Measurements from ENCODE around the gene CRLF2.
"Not testable (repeated sequence)": the region's sequence is repeated elsewhere in the genome, so short reads cannot be mapped to it uniquely, and the experiment has no call there.

CRLF2 gene, protein sequence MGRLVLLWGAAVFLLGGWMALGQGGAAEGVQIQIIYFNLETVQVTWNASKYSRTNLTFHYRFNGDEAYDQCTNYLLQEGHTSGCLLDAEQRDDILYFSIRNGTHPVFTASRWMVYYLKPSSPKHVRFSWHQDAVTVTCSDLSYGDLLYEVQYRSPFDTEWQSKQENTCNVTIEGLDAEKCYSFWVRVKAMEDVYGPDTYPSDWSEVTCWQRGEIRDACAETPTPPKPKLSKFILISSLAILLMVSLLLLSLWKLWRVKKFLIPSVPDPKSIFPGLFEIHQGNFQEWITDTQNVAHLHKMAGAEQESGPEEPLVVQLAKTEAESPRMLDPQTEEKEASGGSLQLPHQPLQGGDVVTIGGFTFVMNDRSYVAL

GRCh38 chrX:1212532-1212931 is at the start of gene CRLF2:
CRLF2 (minus strand) TSS chrX:1212649; CDS start chrX:1212634, 15 bp downstream.
- DNase-seq, result peak; percentile 28

GRCh38 chrX:1261771-1262170 is 49.3 kb upstream of the CRLF2 start:
- not testable (repeated sequence) for DNase-seq

DNA sequence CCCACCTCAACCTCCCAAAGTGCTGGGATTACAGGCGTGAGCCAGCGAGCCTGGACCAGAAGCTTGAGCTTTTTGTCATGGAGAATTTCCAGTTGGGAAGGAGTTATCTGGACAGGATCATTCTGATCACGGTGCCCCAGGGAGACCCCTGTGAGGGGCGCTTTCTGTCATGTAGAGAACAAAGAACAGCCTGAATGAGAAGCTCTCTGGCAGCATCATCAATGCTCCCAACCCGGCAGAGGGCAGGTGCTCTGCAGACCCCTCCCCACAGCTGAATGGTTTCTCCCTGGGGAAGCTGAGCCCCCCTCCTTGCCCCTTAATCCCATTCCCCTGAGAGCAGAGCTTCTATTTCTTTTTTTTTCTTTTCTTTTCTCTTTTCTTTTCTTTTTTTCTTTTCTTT is 48.8 kb upstream of the CRLF2 start:
- DNase-seq, result no peak

- no peak for DNase-seq
Observed at GRCh38 chrX:1252861-1253260, 40.4 kb upstream of the CRLF2 start.

DNA sequence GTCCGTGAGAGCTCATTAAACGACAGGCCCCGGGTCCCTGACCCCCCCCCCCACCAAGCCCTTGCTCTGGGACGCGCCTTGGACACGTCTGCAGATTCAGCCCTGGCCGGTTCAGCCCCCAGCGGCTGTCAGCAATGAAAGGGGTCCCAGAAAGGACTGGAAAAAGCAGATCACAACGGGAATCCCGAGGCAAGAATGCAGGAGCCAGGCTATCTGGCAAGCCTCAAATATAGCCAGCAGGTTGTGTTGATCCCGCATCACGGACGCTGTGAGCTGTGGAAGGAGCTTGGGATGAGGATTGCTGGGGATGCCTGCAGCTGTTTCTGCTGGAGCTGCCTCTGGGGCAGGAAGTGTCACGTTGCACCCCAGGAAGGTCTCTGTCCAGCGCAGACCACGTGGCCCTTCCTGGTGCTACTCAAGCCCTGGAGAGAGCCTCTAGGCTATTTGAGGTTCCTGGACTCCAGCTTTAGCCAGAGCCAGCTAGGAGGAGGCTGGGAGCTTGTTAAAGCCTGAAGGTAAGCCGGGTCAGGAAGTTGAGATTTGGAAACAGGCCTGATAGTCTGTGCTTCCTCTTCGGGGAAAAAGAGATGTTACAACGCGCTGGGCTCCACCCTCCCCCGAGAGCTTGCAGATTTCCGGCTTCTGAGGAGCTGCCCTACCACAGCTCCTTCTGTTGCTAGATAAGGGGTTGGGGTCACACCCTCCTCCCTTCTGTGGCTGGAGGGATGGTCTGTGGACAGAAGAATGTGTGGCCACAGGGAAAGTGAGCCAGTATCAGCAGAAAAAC is 36.8 kb upstream of the CRLF2 start:
- DNase-seq, result peak; percentile 49

DNA sequence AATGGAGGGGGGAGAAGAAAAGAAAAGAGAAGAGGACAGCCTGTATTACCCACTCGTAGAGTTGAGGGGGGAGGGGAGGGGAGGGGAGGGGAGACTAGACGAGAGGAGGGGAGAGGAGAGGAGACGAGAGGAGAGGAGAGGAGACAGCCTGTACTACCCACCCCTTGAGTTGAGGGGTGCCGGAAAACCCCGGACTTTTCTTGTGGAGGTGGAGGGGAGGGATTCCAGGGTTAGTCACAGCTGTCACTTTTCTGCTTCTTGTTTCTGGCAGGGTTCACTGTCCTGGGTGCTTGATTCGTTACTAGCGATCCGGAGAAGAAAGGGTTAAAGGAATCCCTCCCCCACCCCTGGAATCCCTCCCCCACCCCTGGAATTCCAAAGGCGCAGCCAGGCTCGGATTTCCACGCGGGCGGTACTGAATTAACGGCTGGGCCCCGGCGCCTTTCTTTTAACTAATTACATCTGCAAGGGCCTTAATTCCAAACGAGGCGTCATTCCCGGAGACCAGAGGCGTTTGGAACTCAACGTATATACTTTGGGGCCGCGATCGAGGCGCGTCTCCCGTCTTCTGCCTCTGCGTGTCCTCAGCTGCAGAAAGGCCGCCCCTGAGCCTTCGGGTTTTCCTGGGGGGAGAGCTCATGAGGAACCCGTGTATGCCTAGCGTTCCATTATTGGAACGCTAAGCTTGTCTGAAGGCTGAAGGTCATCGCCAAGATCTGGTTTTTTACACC is 36.0 kb upstream of the CRLF2 start:
- DNase-seq, result peak; percentile 38

DNA sequence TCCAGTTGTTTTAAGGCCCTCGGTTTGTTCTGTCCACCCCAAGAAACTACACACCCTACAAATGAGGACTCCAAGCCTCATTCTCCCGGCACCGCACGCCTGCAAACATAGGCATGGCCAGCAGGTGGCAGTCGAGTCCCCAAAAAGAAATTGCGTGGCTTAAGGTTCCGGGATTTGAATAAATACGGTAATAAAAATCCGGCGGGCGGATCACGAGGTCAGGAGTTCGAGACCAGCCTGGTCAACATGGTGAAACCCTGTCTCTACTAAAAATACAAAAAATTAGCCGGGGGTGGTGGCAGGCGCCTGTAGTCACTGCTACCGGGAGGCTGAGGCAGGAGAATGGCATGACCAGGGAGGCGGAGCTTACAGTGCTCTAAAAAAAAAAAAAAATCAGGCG is 34.4 kb upstream of the CRLF2 start:
- DNase-seq, result peak; percentile 89

DNA sequence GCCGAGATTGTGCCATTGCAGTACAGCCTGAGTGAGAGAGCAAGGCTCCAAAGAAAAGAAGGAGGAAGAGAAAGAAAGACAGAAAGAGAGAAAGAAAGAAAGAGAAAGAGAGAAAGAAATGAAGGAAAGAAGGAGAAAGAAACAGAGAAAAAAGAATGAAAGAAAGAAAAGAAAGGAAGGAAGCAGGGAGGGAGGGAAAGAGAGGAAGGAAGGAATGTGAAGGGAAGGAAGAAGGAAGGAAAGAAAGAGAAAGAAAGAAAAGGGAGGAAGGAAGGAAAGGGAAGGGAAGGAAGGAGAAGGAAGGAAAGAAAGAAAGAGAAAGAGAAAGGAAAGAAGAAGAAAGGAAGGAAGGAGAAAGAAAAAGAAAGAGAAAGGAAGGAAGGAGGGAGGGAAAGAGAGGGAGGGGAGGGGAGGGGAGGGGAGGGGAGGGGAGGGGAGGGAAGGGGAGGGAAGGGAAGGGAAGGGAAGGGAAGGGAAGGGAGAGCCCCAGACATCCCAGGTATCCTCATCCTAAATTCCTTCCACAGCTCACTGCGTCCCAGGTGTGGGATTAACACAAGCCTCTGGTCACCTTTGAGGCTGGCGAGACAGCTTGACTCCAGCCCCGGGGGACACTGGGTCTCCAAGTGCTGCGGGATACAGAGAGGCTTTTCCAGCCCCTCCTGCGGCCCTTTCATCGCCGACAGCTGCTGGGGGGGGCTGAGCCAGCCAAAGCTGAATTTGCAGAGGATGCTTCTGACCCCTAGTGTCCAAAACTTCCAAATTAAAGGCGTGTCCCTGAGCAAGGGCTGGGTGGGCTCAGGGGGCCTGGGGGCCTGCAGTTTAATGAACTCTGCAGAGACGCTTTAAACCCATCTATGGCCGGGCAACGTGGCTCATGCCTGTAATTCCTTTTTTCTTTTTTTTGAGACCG is 32.0 kb upstream of the CRLF2 start:
- no peak for DNase-seq

GRCh38 chrX:1242891-1243402 is 30.5 kb upstream of the CRLF2 start:
- peak; percentile 50 for DNase-seq

DNA sequence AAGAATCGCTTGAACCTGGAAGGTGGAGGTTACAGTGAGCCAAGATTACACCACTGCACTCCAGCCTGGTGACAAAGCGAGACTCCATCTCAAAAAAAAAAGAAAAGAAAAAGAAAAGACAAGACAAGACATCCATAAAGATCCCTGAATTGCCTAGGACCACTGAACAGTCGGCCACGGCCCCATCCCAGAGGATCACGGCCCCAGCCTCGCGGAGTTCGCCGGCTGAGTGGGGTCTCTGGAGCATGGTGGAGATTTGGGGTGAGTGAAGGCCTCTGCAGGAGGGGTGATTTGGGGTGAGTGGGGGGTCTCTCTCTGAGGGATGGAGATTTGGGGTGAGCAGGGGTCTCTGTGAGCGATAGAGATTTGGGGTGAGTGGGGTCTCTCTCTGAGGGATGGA is 28.1 kb upstream of the CRLF2 start:
- DNase-seq, result not testable (repeated sequence)

- peak; percentile 26 for DNase-seq
Observed at GRCh38 chrX:1239681-1240142, 27.3 kb upstream of the CRLF2 start.

DNA sequence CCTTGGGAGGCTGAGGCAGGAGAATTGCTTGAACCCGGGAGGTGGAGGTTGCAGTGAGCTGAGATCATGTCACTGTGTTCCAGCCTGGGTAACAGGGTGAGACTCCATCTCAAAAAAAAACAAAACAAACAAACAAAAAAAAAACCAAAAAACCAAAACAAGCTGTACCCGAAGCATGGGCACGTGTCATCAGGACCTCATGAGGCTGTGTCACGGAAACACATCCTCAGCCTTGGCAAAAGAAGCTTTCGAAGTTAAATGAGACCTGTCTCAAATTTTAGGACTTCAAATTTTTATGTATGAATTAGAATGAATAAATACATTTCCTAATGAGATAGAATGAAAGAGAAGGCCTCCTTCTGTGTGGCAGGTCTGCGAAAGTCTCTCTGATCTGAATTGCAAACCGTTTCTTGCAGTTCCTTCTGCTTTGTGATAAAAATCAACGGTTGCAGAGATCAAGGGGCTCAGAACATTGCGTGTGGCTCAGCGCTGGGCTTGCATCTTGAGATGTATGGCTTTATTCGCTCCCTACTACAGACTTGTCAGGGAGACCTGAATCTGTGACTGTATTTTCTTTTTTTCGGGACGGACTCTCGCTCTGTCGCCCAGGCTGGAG is 19.5 kb upstream of the CRLF2 start:
- no peak for DNase-seq

GRCh38 chrX:1228101-1228500 is 15.7 kb upstream of the CRLF2 start:
- DNase-seq, result not testable (repeated sequence)

DNA sequence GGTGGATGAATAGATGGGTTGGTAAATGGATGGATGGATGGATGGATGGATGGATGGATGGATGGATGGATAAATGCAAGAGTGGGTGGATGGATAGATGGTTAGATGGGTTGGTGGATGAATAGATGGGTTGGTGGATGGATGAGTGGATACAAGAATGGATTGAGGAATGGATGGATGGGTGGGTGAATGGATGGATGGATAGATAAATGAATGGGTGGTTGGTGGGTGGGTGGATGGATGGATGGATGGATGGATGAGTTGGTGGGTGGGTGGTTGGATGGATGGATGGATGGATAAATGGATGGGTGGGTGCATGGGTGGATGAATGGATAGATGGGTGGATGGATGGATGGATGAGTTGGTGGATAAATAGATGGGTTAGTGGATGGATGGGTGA is 13.8 kb upstream of the CRLF2 start:
- no peak for DNase-seq

DNA sequence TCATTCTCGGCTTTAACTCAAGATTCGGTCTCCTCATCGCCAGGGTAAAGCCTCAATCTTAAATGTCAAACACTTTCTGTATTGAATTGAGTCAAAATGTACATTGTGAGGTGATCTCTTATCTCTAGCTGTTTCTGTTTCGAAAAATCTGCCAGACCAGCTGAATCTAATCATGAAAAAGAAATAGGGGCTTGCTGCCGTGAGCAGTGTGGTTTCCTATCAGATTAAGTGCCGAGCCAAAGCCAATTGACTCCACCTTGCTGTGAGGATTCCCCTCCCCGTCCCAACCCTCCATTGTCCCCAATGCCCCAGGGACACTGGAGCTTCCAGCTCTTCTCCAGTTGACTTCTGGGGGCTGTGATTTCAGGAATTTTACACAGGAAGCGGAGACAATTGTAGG is 12.5 kb upstream of the CRLF2 start:
- peak; percentile 33 for DNase-seq

- no peak for DNase-seq
Observed at GRCh38 chrX:1223242-1223600, 10.8 kb upstream of the CRLF2 start.

- no peak for DNase-seq
Observed at GRCh38 chrX:1222531-1223241, 10.2 kb upstream of the CRLF2 start.

DNA sequence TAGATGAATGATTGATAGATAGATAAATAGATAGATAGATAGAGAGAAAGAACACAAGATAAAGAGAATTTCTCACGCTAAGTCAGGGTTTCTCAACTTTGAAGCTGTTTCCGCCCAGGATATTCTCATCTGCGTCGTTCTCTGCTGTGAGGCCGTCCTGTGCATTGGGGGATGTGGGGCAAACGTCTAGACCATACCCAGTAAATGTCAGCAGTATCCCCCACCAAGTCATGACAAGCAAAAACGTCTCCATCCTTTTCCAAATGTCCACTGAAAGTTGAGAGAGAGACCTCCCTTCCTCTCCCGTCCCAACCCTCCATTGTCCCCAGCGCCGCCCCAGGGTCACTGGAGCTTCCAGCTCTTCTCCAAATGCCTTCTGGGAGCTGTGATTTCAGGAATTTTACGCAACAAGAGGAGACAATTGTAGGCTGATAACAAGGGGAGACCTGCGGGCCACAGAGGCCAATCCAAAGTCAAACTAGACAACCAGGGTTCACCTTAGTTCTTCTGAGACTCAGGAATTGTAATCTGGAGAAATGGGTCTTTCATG is 8.9 kb upstream of the CRLF2 start:
- no peak for DNase-seq

- DNase-seq, result no peak
Observed at GRCh38 chrX:1218286-1218685, 5.8 kb upstream of the CRLF2 start.

DNA sequence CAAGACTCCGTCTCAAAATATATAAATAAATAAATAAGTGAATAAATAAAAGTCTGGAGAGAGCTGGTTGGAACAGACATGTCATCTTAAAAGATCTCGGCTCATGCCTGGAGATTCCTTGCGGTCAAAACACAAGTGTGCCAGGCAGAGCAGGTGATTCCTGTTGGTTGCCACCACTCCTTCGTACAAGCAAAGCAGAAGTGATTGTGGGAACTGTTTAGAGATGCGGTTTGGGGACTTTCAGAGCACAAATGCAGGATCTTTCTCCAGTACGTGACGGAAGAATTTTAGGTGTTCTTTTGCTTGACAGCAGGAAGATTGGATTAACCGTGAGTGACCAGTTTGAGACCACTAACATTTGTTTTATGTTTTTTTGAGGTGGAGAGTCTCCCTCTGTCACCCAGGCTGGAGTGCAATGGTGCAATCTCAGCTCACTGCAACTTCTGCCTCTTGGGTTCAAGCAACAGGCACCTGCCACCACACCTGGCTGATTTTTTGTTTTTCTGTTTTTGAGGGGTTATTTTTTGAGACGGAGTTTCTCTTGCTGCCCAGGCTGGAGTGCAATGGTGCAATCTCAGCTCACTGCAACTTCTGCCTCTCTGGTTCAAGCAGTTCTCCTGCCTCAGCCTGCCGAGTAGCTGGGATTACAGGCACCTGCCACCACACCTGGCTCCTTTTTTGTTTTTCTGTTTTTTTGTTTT is 2.8 kb upstream of the CRLF2 start:
- no peak for DNase-seq

Data from activated naive CD4-positive, alpha-beta T cell treated with Interleukin-2 at 50 U/mL for 16 hours (primary cell).